Occipital lobe (tissue), 2 donors: ENCODE data around the gene CAPG. TPM values are rescaled to one million over a fixed set of nuclear protein-coding genes. Genes with fewer than 3 reads are reported as not detected.
A peak's percentile ranks its signal among the peaks of the same experiment; 100 is the strongest.
"Not testable (repeated sequence)": the region's sequence is repeated elsewhere in the genome, so short reads cannot be mapped to it uniquely, and the experiment has no call there.

Experiments
- DNase-seq: peaks from one replicate; lab custom pipeline; 2025; lab: John Stamatoyannopoulos, UW
- total RNA-seq: library from RNA; depleted of rRNA; stranded (reverse); fragments of >200 nt; gene quantifications from one replicate; pipeline ENCODE4 v1.2.3, GENCODE V29; 2014

CAPG gene
- total RNA-seq, 1 donor from 2014 or later: 11.1 TPM

DNA sequence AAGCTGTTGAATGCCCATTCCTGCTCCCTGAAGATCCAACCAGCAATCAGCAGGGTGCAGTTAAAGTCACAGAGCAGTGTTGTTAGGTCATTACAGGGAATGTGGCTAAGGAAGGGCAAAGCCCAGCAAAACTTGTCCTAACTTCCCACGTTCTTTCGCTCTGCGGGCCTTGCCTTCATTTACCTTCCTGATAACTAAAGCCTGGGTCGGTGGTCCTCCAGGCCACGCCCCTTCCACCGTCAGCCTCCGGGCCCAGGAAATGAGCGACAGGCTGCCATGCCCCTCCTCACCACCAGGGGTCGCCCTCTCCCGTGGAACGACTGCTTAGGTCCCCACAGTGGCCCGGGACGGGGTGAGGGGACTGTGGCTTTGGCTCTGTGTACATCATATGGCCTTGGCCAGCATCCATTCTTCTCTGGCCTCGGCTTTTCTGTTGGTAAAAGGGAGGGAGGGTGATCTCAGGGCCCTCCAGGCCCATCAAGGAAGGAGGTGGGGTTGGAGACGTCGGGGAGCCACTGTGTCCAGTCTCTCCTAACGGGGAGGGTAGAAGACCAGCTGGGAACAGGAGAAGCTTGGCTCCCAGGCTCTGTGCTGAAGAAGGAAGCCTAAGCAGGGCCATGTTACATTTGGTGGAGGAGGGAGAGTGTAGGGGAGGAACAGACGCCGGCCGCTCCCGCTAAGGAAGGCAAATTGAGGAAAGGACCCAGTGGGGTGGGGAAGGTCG, 10.5 kb upstream of the CAPG start:
- DNase-seq: peak; percentile 79

GRCh38 chr2:85419009-85419675, 9.0 kb upstream of the CAPG start:
- no peak for DNase-seq

GRCh38 chr2:85418132-85419008, 8.2 kb upstream of the CAPG start, which contains the start of gene SH2D6:
Gene SH2D6 (plus strand): TSS chr2:85418714. CDS start chr2:85429466, 10,752 bp downstream.
- DNase-seq: peak; percentile 90

DNA sequence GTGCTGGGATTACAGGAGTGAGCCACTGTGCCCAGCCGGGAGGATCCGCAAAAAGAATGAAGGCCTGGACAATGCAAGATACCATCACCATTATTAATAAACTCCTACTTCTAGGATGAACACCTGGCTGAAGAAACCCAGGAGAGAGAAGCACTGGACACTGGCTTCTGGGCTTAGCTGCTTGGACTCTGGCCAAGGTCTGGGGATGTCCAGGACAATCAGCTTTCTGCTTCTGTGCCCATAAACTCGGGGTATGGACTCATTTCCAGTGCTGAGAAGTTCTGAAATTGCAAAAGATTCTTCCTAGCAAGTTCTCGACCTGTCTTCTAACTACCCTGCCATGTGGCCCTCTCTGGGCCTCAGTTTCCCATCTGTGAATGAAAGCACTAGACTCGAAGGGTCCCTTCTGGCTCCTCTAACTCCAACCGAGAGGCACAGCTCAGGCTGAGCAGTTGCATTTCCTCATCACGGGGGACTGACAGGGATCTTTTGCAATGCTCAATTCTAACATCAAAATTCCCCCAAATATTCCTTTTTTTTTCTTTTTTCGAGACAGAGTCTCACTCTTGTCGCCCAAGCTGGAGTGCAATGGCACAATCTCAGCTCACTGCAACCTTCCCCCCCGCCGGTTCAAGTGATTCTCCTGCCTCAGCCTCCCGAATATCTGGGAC, 5.9 kb upstream of the CAPG start:
- no peak for DNase-seq

GRCh38 chr2:85414761-85415553, 4.8 kb upstream of the CAPG start:
- DNase-seq: no peak

DNA sequence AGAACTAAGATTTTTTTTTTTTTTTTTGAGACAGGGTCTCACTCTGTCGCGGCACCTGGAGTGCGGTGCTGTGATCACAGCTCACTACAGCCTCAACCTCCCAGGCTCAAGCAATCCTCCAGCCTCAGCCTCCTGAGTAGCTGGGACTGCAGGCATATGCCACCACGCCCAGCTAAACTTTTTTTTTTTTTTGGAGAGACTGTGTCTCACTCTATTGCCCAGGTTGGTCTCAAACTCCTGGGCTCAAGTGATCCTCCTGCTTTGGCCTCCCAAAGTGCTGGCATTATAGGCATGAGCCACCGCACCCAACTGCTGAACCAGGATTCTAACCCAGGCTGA, 4.2 kb upstream of the CAPG start:
- not testable (repeated sequence) for DNase-seq

GRCh38 chr2:85413592-85414420, 3.6 kb upstream of the CAPG start:
- DNase-seq: no peak

DNA sequence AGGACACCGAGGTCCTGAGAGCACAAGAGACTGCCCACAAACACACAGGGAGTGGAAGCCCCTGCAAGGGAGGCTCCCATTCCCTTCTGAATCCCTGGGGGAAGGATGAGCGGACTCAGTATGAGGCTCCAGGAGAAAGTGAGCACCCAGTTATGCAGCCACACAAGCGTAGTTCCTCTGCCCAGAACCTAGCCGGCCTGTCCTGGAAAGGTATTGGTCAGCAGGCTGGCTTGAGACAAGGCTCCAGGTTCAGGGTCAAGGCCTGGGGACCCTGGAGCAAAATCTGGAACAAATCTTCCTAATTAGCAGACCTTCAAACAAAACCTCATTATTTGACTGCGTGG, 1.2 kb upstream of the CAPG start:
- no peak for DNase-seq

DNA sequence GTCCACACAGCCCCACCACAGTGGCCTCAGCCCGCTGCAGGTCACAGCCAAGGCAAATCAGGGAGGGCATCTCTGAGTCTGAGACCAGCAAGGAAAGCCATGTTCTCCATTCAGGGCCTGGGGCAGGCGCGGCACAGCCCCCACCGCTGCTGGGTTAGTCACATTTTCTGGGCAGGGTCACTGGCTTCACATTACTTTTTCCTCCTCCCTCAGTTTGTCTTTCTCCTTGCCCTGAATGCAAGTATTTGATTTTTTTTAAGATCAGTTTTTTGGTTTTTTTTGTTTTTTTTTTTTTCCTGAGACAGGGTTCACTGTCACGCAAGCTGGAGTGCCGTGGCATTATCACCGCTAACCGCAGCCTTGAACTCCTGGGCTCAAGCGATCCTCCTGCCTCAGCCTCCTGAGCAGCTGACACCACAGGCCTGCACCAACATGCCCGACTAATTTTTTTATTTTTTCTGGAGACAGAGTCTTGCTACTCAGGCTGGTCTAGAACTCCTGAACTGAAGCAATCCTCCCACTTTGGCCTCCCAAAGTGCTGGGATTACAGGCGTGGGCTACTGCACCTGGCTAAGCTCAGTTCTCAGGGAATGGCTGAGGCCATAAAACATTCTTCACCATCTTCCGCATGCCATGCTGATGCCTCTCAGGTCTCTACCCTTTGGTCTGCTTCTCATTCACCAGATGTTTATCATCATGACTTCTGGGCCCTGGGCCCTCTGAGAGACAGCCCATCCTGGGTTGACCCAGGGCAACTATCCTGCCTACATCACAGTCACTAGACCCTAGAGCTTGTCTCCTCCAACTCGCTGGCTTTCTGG, 628 bp upstream of the CAPG start:
- DNase-seq: no peak

- peak; percentile 17 for DNase-seq
Measured at GRCh38 chr2:85405201-85406059, 4.7 kb downstream of the CAPG start.

DNA sequence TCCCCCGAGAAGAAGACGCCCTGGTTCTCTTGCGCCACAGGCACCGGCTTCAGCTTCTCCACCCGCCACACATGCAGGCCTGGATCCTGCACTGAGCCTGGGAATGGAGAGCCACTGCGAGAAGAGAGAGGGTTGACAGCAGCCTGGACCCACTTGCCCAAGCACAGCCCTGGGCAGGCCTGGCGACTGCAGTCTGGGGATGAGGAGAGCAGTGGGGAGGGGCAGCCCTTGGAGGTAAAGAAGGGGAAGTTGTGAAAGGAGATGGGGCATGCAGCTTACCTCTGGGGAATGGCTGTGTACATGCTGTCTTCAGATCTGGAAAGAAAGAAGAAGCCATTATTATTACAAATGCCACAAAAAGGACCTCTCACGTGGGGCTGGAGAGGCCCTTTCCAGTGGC, 8.3 kb downstream of the CAPG start:
- DNase-seq: no peak

DNA sequence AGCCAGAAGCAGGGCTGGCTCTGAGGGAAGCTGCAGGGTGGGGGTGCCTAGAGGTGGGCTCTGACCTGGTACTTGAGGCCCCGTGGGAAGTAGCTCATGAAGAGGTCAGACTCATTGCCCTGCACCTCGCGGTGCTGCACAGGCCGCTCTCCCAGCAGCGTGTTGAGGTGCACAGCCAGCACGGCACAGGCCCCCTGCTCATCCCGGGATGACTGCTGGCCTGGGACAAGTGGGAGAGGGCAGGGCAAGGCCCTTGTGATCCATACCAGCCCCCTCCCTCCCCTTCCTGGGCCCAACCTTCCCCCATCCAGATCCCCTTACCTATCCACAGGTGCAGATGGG, 8.7 kb downstream of the CAPG start:
- no peak for DNase-seq

- no peak for DNase-seq
Measured at GRCh38 chr2:85400541-85401463, 9.4 kb downstream of the CAPG start.

- DNase-seq: no peak
Measured at GRCh38 chr2:85400023-85400422, 10.1 kb downstream of the CAPG start.

DNA sequence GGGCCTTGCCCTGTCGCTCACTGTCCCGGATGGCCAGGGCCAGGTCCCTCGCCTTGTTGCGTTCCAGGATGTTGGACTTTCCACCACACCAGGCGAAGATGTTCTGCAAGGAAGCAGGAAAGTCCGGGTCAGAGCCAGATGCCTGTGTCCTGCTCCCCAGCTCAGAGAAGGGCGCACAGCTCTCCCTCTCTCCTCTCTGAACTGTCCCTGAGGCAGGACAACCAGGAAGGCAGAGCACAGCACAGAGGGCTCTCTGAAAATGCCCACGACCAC, 11.0 kb downstream of the CAPG start:
- no peak for DNase-seq

DNA sequence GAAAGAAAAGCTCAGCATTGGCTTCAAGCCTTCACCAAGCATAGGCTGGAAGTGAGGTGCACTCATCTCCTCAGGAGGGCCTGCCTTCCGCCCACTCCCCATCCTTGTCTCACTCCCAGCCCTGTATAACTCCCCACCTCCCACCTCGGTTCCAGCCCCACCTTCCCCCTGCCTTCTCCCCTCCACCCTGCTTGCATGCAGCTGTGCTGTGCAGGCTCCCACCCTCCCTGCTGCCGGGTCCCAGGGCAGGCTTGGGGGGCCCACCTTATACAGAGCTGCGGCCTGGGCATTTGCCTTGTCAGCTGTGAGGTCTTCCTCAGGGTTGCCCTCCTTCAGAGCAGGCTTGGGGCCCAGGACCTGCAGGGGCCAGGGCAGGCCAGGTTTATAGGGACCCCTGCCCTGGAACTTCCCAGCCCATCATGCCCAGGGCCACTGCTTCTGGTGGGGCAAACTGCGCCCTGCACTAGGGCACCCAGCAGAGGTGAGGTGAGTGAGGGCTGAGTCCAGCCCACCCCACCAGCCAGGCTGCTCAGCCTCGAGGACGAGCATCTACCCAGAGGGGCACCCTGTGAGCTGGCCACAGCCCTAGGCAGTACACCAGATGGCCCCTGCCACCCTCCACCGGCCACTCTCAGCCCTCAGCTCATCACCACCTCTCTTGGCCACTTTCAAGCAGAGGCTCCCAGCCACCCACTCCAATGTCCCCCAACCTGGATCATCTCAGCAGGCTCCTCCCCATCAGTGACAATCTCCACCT, 11.6 kb downstream of the CAPG start:
- no peak for DNase-seq

DNA sequence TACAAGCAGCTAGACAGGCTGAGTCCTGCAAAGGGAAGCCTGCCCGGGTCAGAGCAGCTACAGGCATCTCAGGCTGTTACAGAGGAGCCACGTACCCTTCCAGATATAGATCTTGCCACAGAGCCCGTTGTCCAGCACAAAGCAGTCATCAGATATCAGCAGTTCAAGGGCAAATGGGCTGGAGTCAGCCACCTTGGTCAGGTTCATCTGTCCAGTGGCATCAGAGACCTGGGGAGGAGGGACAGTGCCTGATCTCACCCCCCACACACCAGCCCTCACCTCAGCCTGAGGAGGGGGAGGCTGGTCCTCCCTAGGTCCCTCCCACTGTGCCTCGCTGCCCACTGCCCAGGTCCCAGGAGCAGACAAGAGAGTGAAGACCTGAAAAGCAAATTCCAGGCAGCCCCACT, 12.2 kb downstream of the CAPG start:
- DNase-seq: no peak
